Measurements from ENCODE around the gene ENTREP3.

ENTREP3 gene

DNA sequence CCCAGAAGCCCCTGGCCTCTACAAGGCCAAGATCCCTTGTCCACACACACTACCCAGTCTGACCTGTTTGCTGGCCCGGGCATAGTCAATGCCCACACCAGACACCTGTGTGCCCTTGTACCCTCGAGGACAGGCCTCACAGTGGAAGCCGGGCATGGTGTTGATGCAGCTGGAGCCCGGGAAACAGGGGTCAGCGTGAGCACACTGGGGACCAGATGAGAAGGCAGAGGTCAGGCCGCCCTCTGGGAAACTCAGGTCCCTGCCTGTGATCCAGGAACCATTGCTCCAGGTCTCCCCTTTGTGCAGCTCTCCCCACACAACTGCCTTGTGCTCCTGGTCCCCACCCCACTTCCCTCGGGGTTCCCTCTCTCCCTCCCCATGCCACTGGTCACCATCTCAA, 53.1 kb downstream of the ENTREP3 start:
- no peak for DNase-seq (ENCODE audit: low read depth in 3 of 3)

DNA sequence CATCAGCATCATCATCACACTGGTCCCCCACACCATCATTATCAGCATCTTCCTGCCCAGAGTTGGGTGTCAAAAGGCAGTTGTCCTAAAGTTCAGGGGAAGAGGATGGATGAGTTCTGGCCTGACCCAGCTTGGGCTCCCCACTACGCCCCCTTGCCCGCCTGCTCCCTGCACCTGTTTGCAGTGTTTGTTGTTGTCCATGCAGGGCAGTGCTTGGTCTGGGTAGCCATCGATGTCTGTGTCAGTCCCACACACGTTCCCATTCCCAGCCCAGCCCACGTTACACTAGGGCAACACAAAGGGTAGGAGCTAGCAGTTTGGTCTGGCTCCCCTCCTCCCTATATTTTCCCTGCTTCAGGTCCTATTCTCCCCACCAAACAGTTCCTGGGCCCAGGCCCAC, 54.4 kb downstream of the ENTREP3 start:
- no peak for DNase-seq (ENCODE audit: low read depth in 3 of 3)

DNA sequence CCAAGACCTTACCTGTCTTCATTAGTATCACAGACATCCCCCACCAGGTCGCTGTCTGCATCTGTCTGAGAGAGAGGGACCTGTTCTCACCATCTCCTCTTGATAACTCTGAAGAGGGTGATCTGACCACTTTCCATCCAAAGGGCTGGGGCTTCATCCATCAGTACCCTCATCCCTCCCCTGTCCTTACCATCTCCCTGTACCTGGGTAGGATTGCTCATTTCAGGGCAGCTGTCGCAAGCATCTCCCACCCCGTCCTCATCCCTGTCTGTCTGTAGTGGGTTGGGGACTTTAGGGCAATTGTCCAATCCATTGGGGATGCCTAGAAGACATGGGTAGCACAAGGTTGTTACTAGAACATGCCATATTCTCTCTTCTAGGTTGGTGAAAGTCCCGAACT, 55.5 kb downstream of the ENTREP3 start:
- DNase-seq (ENCODE audit: low read depth in 3 of 3) = no peak

GRCh38 chr1:155198547-155198906, 56.8 kb downstream of the ENTREP3 start:
- no peak for DNase-seq (ENCODE audit: low read depth in 3 of 3)

DNA sequence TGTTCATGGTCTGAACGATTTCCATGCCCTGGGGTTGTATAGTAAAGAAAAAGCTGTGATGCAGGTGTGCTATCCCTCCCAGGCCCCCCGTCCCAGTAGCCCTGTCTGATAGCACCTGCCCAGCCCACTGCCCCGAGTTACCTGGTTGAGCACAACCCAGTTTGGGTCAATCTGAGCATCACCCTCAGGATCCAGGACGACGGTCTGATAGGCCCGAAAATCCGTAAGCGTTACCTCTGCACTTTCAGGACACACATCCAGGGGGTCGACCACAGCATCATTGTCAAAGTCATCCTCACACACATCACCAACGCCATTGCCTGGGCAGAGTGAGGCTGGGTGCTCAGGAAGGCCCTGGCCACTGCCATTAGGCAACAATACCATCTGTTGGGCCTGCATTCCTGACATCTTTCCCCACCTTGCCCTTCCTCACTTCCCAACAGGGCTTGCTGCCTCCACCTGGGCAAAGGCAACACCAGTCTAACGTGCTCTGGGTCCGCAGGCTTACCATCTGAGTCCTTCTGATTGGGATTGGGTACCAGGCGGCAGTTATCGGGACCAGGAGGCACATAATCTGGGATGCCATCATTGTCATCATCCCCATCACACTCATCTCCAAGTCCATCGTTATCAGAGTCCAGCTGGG, 57.3 kb downstream of the ENTREP3 start:
- no peak for DNase-seq (ENCODE audit: low read depth in 3 of 3)
